Kidney (tissue), 14 donors: Measurements from ENCODE around the gene SPAG4. TPM values are rescaled to one million over a fixed set of nuclear protein-coding genes. Genes with fewer than 3 reads are reported as not detected.

Source experiments
- DNase-seq, 5 donors: peaks; one replicate each; pipeline ENCODE4 v3.0.0-alpha.2; 2013 to 2020
- FAIRE-seq: peaks from 2 replicates; lab custom pipeline; 2012; peaks lifted over from hg19 to GRCh38; lab: Jason Lieb, UNC
- H3K27ac ChIP-seq, 2 donors: one replicate each; pipeline ENCODE4 v1.7.0; 2013; ENCODE audit warnings: low read depth in 2 of 2, low read length in 2 of 2, inconsistent platforms in 1 of 2
- H3K27me3 ChIP-seq: one replicate; pipeline ENCODE4 v1.7.1; 2013; ENCODE audit warnings: low read length, inconsistent platforms; ENCODE audit not compliant: control insufficient read depth, insufficient read depth
- H3K36me3 ChIP-seq, 3 donors: one replicate each; pipeline versions ENCODE4 v1.7.0 to v1.7.1; 2013; ENCODE audit warnings: low read length in 3 of 3, control low read depth in 1 of 3, inconsistent platforms in 1 of 3; ENCODE audit not compliant: insufficient read depth in 3 of 3, control insufficient read depth in 2 of 3
- H3K4me1 ChIP-seq, 3 donors: one replicate each; pipeline versions ENCODE4 v1.7.0 to v1.7.1; 2013; ENCODE audit warnings: low read length in 3 of 3, inconsistent platforms in 1 of 3, low read depth in 1 of 3; ENCODE audit not compliant: control insufficient read depth in 2 of 3, insufficient read depth in 2 of 3
- H3K4me3 ChIP-seq, 3 donors: one replicate each; pipeline versions ENCODE4 v1.7.0 to v1.8.1; 2013; ENCODE audit warnings: low read length in 3 of 3, control low read depth in 1 of 3, inconsistent platforms in 1 of 3
- H3K9ac ChIP-seq, 3 donors: one replicate each; pipeline versions ENCODE4 v1.7.0 to v1.7.1; 2013; ENCODE audit warnings: low read length in 3 of 3, control low read depth in 1 of 3, inconsistent platforms in 1 of 3
- H3K9me3 ChIP-seq, 3 donors: one replicate each; pipeline versions ENCODE4 v1.7.0 to v1.7.1; 2013; ENCODE audit warnings: low read length in 3 of 3, control low read depth in 1 of 3, inconsistent platforms in 1 of 3; ENCODE audit not compliant: control insufficient read depth in 2 of 3, insufficient read depth in 1 of 3
- intact Hi-C: fragments of 100-400 bp; cut with DNase I; formaldehyde crosslinking; loops from one replicate; pipeline ENCODE4 v1.11.1; 2022
- polyA plus RNA-seq: library from polyadenylated mRNA; stranded (reverse); fragments of 350-450 nt; fragmentation: Illumina TruSeq; extraction: RNeasy Lipid Tissue Mini Kit (QIAGEN cat#74804); gene quantifications from one replicate; pipeline ENCODE4 v1.2.3, GENCODE V29; 2014; ENCODE audit warnings: low read depth, low replicate concordance; ENCODE audit not compliant: insufficient read depth
- total RNA-seq: library from RNA; stranded (reverse); fragmentation: NEBNext Ultra II Directional; extraction: Animal tissue kit (Norgen Biotek cat#: 25700); gene quantifications from one replicate; pipeline ENCODE4 v1.2.1, GENCODE V29; 2021
- TF ChIP-seq, protein P1 (sequence below): IDR thresholded peaks from 3 replicates; pipeline ENCODE4 v1.5.1; 2012; ENCODE audit warnings: mild to moderate bottlenecking, moderate library complexity, borderline replicate concordance; ENCODE audit not compliant: insufficient read depth; ENCODE audit errors: extremely low read depth
- donor health status: control.
- donor health status: control.
- donor health status: control.
- donor health status: control.
- donor health status: control.
- donor health status: DM: yes; HTN: yes; CAD: no.
- donor health status: Normal renal cell carcinoma (clear cell type).

The SPAG4 gene
- total and polyA plus RNA-seq, 2 donors from 2014 or later, result 13.1 to 16.0 TPM

DNA sequence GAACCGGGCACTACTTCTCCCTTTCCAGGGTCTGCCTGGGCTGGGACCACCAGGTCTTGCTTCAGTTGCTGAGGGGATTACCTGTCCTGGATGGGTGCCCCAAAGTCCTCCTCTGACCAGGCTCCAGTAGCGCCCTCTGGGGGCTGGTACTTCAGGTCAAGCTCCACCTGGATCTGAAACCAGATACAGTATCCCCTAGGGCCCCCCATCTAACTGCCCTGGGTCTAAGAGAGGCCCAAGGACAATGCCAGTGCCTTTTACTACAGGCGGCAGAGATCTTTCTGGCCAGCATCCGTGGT is 11.2 kb upstream of the SPAG4 start:
- intact Hi-C loops, result no loop called here
- TF ChIP-seq, protein P1, sequence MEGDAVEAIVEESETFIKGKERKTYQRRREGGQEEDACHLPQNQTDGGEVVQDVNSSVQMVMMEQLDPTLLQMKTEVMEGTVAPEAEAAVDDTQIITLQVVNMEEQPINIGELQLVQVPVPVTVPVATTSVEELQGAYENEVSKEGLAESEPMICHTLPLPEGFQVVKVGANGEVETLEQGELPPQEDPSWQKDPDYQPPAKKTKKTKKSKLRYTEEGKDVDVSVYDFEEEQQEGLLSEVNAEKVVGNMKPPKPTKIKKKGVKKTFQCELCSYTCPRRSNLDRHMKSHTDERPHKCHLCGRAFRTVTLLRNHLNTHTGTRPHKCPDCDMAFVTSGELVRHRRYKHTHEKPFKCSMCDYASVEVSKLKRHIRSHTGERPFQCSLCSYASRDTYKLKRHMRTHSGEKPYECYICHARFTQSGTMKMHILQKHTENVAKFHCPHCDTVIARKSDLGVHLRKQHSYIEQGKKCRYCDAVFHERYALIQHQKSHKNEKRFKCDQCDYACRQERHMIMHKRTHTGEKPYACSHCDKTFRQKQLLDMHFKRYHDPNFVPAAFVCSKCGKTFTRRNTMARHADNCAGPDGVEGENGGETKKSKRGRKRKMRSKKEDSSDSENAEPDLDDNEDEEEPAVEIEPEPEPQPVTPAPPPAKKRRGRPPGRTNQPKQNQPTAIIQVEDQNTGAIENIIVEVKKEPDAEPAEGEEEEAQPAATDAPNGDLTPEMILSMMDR, result peak; percentile 5
- peak in 1 of 5 donors; percentile 51 for DNase-seq
- FAIRE-seq, result no peak
- Histone ChIP-seq H3K36me3 (no peaks in the 10 kb centered on the region), H3K27me3 (no peaks in the 10 kb centered on the region), H3K4me1 (peaks cover 0 to 4% (median 4%) of the 10 kb centered on the region in 3 donors), H3K4me3 (no peak overlapping the region), H3K9ac (no peak overlapping the region), H3K27ac (peak overlapping the region in 1 of 2 donors; percentile 34), H3K9me3 (no peaks in the 10 kb centered on the region)

DNA sequence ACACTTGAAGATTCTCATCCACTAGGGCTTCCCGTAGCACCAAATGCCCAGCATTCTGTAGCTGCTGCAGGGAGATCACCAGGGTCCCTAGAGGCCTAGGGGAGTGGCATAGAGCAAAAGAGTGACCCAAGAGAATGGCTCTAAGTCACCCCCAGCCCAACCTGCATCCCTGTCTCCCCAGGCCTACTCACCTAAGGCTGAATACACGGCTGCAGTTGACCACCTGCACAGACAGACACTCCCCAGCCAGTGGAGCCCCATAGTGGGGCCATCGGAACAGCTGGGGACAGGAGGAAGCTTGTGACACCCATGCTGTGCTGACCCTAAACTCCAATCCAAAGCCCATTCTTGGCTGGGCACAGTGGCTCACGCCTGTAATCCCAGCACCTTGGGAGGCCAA is 9.5 kb upstream of the SPAG4 start:
- Histone ChIP-seq H3K4me1 (peaks cover 0 to 4% (median 3%) of the 10 kb centered on the region in 3 donors), H3K27me3 (no peaks in the 10 kb centered on the region), H3K9ac (no peak overlapping the region), H3K4me3 (no peak overlapping the region), H3K9me3 (no peaks in the 10 kb centered on the region), H3K27ac (no peak overlapping the region), H3K36me3 (no peaks in the 10 kb centered on the region)
- TF ChIP-seq, protein P1, result no peak
- intact Hi-C loops, result no loop called here
- no peak for FAIRE-seq
- DNase-seq, result peak in 1 of 5 donors; percentile 18

- TF ChIP-seq, protein P1, result no peak
- Histone ChIP-seq H3K27me3 (no peaks in the 10 kb centered on the region), H3K27ac (no peak overlapping the region), H3K4me3 (no peak overlapping the region), H3K9ac (no peak overlapping the region), H3K9me3 (no peaks in the 10 kb centered on the region), H3K36me3 (no peaks in the 10 kb centered on the region), H3K4me1 (peaks cover 0 to 4% (median 0%) of the 10 kb centered on the region in 3 donors)
- intact Hi-C loops, result no loop called here
- peak in 1 of 5 donors; percentile 87 for DNase-seq
- no peak for FAIRE-seq
Observed at GRCh38 chr20:35607003-35607735, 8.5 kb upstream of the SPAG4 start.
